Gastrocnemius medialis (tissue), 4 donors: ENCODE measurements around the gene PRDM15. TPM values are rescaled to one million over a fixed set of nuclear protein-coding genes. Genes with fewer than 3 reads are reported as not detected.

ENCODE experiments used
- ATAC-seq, 2 donors: fragments of 150-250 bp; one replicate each; pipeline ENCODE4 v1.9.1; 2016
- DNase-seq, 2 donors: peaks; one replicate each; pipeline ENCODE4 v3.0.0-alpha.2; 2019
- H3K27ac ChIP-seq, 4 donors: fragments of 200-600 bp; sonication (generic); 1 replicate in 1 of 4; 2 replicates in 3 of 4; pipeline ENCODE4 v1.5.1; 2016 to 2018; ENCODE audit warnings: mild to moderate bottlenecking in 2 of 4, moderate library complexity in 1 of 4
- H3K27me3 ChIP-seq, 3 donors: fragments of 200-600 bp; sonication (generic) in 2 of 3; 1 replicate in 1 of 3; 2 replicates in 2 of 3; pipeline versions ENCODE4 v1.5.1 to v1.6.0; 2016 to 2019; ENCODE audit warnings: mild to moderate bottlenecking in 1 of 3, moderate library complexity in 1 of 3
- H3K36me3 ChIP-seq, 2 donors: fragments of 200-600 bp; sonication (generic) in 1 of 2; one replicate each; pipeline ENCODE4 v1.5.1; 2017 to 2018
- H3K4me1 ChIP-seq, 2 donors: fragments of 200-600 bp; sonication (generic) in 1 of 2; one replicate each; pipeline ENCODE4 v1.5.1; 2016 to 2017; ENCODE audit warnings: mild to moderate bottlenecking in 2 of 2
- H3K4me3 ChIP-seq, 4 donors: fragments of 200-600 bp; sonication (generic) in 3 of 4; 1 replicate in 1 of 4; 2 replicates in 3 of 4; pipeline ENCODE4 v1.5.1; 2016 to 2019; ENCODE audit warnings: mild to moderate bottlenecking in 2 of 4
- H3K9me3 ChIP-seq, 3 donors: fragments of 200-600 bp; sonication (generic) in 2 of 3; 1 replicate in 1 of 3; 2 replicates in 2 of 3; pipeline ENCODE4 v1.5.1; 2016 to 2019
- CTCF ChIP-seq, 5 experiments: fragments of 450-650 bp in 3 of 5; fragments of 200-600 bp in 2 of 5; sonication (generic) in 2 of 5; IDR thresholded peaks in 4 of 5; conservative IDR thresholded peaks in 1 of 5; 1 replicate in 4 of 5; 2 replicates in 1 of 5; pipeline ENCODE4 v1.5.1; 2016 to 2019; ENCODE audit warnings: antibody characterized with exemption in 5 of 5, mild to moderate bottlenecking in 3 of 5, moderate library complexity in 3 of 5
- POLR2A ChIP-seq, 2 donors: fragments of 450-650 bp; IDR thresholded peaks; one replicate each; pipeline ENCODE4 v1.6.1; 2017; ENCODE audit warnings: antibody characterized with exemption in 2 of 2, mild to moderate bottlenecking in 2 of 2, moderate library complexity in 2 of 2
- in situ Hi-C, 4 donors: fragments of 200-750 bp; cut with MboI; loops; one replicate each; pipeline versions ENCODE4 v1.15.0 to v1.8.0; 2017; ENCODE audit warnings: low sequenced_read_pairs in 4 of 4
- intact Hi-C: fragments of 100-400 bp; cut with DNase I; formaldehyde crosslinking; loops from one replicate; pipeline ENCODE4 v1.15.1; 2023; ENCODE audit warnings: low total_unique reads
- total RNA-seq, 4 donors: library from RNA; depleted of rRNA; stranded (reverse); fragments of >200 nt; gene quantifications; one replicate each; pipeline versions ENCODE4 v1.1.0 to v1.2.3, GENCODE V29; 2016

PRDM15 gene
- total RNA-seq, 4 donors from 2014 or later = 4.4 to 13.6 (median 5.4) TPM

- Histone ChIP-seq H3K4me3 (no peak overlapping the region), H3K4me1 (no peaks in the 10 kb centered on the region), H3K36me3 (peaks cover 0 to 56% of the 10 kb centered on the region in 2 donors), H3K9me3 (no peaks in the 10 kb centered on the region), H3K27me3 (no peaks in the 10 kb centered on the region), H3K27ac (no peak overlapping the region)
- in situ Hi-C loops (loop anchor here in 1 of 4 donors (25.0 kb wide), 1 partner anchor 101 kb away; no protein-coding TSS in a partner anchor), intact Hi-C loops (no loop called here)
- ATAC-seq = no peak
- DNase-seq = no peak
- TF ChIP-seq CTCF (IDR thresholded peaks at IDR 0.05 in 4 of 5, conservative IDR thresholded peaks at IDR 0.05 in 1 of 5) (no peak), POLR2A (IDR thresholded peaks at IDR 0.05) (no peak)
These were observed 42.8 kb downstream of the PRDM15 start for GRCh38 chr21:41836166-41837015.

GRCh38 chr21:41835711-41836154 lies 43.4 kb downstream of the PRDM15 start:
- H3K27me3 ChIP-seq = no peaks in the 10 kb centered on the region
- ATAC-seq = no peak
- DNase-seq = no peak
- in situ Hi-C loops (loop anchor here in 1 of 4 donors (25.0 kb wide), 1 partner anchor 102 kb away; no protein-coding TSS in a partner anchor), intact Hi-C loops (no loop called here)
- no peaks in the 10 kb centered on the region for H3K4me1 ChIP-seq
- TF ChIP-seq POLR2A (IDR thresholded peaks at IDR 0.05) (no peak), CTCF (IDR thresholded peaks at IDR 0.05 in 4 of 5, conservative IDR thresholded peaks at IDR 0.05 in 1 of 5) (no peak)
- peaks cover 0 to 52% of the 10 kb centered on the region in 2 donors for H3K36me3 ChIP-seq
- no peaks in the 10 kb centered on the region for H3K9me3 ChIP-seq
- no peak overlapping the region for H3K4me3 ChIP-seq
- H3K27ac ChIP-seq = no peak overlapping the region

- H3K36me3 ChIP-seq = peaks cover 0 to 52% of the 10 kb centered on the region in 2 donors
- intact Hi-C loops (no loop called here), in situ Hi-C loops (loop anchor here in 1 of 4 donors (25.0 kb wide), 1 partner anchor 102 kb away; no protein-coding TSS in a partner anchor)
- H3K4me1 ChIP-seq = no peaks in the 10 kb centered on the region
- no peaks in the 10 kb centered on the region for H3K9me3 ChIP-seq
- DNase-seq = no peak
- H3K27ac ChIP-seq = no peak overlapping the region
- ATAC-seq = no peak
- H3K4me3 ChIP-seq = no peak overlapping the region
- H3K27me3 ChIP-seq = no peaks in the 10 kb centered on the region
- TF ChIP-seq CTCF (IDR thresholded peaks at IDR 0.05 in 4 of 5, conservative IDR thresholded peaks at IDR 0.05 in 1 of 5) (no peak), POLR2A (IDR thresholded peaks at IDR 0.05) (no peak)
These were observed 44.0 kb downstream of the PRDM15 start for GRCh38 chr21:41834926-41835663.

- TF ChIP-seq POLR2A (IDR thresholded peaks at IDR 0.05) (no peak), CTCF (IDR thresholded peaks at IDR 0.05 in 4 of 5, conservative IDR thresholded peaks at IDR 0.05 in 1 of 5) (no peak)
- in situ Hi-C loops = loop anchor here in 1 of 4 donors (25.0 kb wide), 1 partner anchor 103 kb away; no protein-coding TSS in a partner anchor
- peaks cover 0 to 48% of the 10 kb centered on the region in 2 donors for H3K36me3 ChIP-seq
These were observed 44.8 kb downstream of the PRDM15 start for GRCh38 chr21:41834252-41834925.

More at GRCh38 chr21:41834252-41834925, 44.8 kb downstream of the PRDM15 start:
- intact Hi-C loops = no loop called here
- no peak overlapping the region for H3K27ac ChIP-seq
- no peak overlapping the region for H3K4me3 ChIP-seq
- no peaks in the 10 kb centered on the region for H3K4me1 ChIP-seq
- ATAC-seq (no peak), DNase-seq (no peak)
- no peaks in the 10 kb centered on the region for H3K27me3 ChIP-seq
- H3K9me3 ChIP-seq = no peaks in the 10 kb centered on the region
